Measurements from ENCODE around the gene CD200.

DNA sequence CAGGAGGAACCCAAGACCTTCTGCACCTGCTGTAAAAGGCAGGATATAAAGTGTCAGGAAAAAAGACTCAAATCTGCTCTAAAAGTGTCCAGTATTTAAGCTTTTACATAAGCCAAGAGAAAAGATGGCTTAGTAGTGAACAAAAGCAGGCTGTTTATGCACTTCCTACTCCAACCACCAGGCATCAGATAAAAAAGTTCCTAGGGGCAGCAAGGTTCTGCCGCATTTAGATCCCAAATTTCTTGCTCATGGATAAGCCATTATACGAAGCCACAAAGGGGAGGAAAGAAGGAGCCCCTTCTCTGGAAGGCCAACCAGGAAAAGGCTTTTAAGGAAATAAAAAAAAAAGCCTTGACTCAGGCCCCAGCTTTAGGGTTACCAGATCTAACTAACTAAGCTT, 28.3 kb upstream of the CD200 start:
- TF ChIP-seq, protein P1, sequence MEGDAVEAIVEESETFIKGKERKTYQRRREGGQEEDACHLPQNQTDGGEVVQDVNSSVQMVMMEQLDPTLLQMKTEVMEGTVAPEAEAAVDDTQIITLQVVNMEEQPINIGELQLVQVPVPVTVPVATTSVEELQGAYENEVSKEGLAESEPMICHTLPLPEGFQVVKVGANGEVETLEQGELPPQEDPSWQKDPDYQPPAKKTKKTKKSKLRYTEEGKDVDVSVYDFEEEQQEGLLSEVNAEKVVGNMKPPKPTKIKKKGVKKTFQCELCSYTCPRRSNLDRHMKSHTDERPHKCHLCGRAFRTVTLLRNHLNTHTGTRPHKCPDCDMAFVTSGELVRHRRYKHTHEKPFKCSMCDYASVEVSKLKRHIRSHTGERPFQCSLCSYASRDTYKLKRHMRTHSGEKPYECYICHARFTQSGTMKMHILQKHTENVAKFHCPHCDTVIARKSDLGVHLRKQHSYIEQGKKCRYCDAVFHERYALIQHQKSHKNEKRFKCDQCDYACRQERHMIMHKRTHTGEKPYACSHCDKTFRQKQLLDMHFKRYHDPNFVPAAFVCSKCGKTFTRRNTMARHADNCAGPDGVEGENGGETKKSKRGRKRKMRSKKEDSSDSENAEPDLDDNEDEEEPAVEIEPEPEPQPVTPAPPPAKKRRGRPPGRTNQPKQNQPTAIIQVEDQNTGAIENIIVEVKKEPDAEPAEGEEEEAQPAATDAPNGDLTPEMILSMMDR (IDR thresholded peaks at IDR 0.05; ENCODE audit: insufficient read depth, low read length): no peak
- TF ChIP-seq POLR2AphosphoS5 (IDR thresholded peaks at IDR 0.05; ENCODE audit: low read depth) (no peak), SPI1 (IDR thresholded peaks at IDR 0.05; ENCODE audit: borderline replicate concordance, low read depth) (no peak), GABPA (IDR thresholded peaks at IDR 0.05; ENCODE audit: low read depth) (no peak)
- TF ChIP-seq, protein P2, sequence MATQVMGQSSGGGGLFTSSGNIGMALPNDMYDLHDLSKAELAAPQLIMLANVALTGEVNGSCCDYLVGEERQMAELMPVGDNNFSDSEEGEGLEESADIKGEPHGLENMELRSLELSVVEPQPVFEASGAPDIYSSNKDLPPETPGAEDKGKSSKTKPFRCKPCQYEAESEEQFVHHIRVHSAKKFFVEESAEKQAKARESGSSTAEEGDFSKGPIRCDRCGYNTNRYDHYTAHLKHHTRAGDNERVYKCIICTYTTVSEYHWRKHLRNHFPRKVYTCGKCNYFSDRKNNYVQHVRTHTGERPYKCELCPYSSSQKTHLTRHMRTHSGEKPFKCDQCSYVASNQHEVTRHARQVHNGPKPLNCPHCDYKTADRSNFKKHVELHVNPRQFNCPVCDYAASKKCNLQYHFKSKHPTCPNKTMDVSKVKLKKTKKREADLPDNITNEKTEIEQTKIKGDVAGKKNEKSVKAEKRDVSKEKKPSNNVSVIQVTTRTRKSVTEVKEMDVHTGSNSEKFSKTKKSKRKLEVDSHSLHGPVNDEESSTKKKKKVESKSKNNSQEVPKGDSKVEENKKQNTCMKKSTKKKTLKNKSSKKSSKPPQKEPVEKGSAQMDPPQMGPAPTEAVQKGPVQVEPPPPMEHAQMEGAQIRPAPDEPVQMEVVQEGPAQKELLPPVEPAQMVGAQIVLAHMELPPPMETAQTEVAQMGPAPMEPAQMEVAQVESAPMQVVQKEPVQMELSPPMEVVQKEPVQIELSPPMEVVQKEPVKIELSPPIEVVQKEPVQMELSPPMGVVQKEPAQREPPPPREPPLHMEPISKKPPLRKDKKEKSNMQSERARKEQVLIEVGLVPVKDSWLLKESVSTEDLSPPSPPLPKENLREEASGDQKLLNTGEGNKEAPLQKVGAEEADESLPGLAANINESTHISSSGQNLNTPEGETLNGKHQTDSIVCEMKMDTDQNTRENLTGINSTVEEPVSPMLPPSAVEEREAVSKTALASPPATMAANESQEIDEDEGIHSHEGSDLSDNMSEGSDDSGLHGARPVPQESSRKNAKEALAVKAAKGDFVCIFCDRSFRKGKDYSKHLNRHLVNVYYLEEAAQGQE (IDR thresholded peaks at IDR 0.05; ENCODE audit: insufficient replicate concordance, low read depth): no peak

All from HL-60 (cell line).